ENCODE results near the gene KLHL15.
"Not testable (repeated sequence)": the region's sequence is repeated elsewhere in the genome, so short reads cannot be mapped to it uniquely, and the experiment has no call there.

KLHL15 gene

GRCh38 chrX:24027086-24027485 is at the start of gene KLHL15:
Gene KLHL15 (minus strand): TSS chrX:24027186. CDS start chrX:24006693, 20,493 bp downstream.
- DNase-seq = no peak

DNA sequence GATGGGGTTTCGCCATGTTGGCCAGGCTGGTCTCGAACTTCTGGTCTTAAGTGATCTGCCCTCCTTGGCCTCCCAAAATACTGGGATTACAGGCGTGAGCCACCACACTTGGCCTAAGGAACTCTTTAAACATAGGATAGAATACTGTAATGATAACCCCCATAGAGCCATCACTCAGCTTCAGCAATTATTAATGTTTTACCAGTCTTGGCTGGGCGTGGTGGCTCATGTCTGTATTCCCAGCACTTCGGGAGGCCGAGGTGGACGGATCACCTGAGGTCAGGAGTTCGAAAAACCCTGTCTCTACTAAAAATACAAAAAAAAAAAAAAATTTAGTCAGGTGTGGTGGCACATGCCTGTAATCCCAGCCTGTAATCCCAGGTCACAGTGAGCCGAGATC is 42.9 kb upstream of the KLHL15 start:
- DNase-seq = no peak

- DNase-seq = no peak
Measured at GRCh38 chrX:24063488-24063887, 36.5 kb upstream of the KLHL15 start.

DNA sequence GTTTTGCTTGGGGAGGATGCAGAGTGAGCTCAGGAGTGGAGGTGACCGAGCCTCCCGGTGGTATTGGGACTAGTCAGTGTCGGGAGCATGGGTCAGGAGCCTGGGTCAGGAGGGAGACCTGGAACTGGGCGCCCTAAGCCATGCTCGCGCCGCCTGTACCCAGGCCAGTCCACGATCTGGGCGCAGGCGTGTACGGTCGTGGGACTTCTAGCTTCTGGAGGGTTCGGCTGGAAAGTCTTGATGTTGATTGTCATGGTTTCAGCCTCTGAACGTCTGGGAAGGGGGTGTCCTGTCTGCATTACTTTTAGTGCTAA is 28.0 kb upstream of the KLHL15 start:
- DNase-seq = no peak

- peak; percentile 82 for DNase-seq
Measured at GRCh38 chrX:24054182-24055042, 27.4 kb upstream of the KLHL15 start, which contains the start of gene EIF2S3. Gene EIF2S3 (plus strand): TSS chrX:24054956. CDS start chrX:24054969, 13 bp downstream.

GRCh38 chrX:24050522-24051318 is 23.7 kb upstream of the KLHL15 start:
- not testable (repeated sequence) for DNase-seq

- not testable (repeated sequence) for DNase-seq
Measured at GRCh38 chrX:24049643-24050042, 22.7 kb upstream of the KLHL15 start.

DNA sequence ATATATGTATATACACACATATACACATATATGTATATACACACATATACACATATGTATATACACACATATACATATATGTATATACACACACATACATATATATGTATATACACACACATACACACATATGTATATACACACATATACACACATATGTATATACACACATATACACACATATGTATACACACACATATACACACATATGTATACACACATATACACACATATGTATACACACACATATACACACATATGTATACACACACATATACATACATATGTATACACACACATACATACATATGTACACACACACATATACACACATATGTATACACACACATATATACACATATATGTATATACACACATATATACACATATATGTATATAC is 19.1 kb upstream of the KLHL15 start:
- DNase-seq = not testable (repeated sequence)

GRCh38 chrX:24037729-24038128 is 10.7 kb upstream of the KLHL15 start:
- no peak for DNase-seq

GRCh38 chrX:24034485-24034884 is 7.5 kb upstream of the KLHL15 start:
- no peak for DNase-seq

DNA sequence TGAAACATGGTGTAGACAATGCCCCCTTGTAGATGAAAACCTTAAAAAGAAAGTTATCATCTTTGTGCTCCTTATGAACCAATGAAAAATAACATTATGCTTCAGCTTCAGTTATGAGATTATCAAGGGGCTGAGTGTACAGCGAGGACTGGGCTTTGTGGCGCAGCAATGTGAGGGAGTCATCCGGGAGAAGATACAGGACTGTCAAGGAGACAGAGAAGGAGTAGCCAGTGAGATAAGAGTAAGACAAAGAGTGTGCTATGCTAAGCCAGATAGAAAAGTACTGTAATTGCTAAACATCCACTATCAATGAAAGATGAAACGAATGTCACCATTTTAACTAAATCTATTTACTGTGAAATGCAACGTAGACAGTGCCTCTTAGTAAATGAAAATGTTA is 3.6 kb upstream of the KLHL15 start:
- DNase-seq = no peak

GRCh38 chrX:24027985-24028384 is 999 bp upstream of the KLHL15 start:
- no peak for DNase-seq

DNA sequence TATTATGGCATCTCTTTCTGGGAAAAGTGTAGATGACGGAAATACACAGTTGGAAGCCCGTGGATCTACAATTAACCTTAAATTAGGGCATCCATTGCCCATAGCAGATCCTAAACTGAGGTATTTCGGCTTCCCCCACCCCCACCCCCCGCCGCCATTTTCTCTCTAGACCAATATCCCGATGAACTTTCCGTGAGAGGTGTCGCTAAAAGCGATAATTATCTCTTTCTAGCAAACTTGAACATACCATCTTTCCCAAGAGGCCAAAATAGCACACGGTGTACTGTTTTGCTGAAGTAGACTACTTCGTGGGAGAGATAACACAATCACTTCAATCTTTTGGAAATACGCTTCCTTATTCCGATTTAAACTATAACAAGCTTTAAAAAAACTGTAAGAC is 554 bp downstream of the KLHL15 start:
- no peak for DNase-seq

DNA sequence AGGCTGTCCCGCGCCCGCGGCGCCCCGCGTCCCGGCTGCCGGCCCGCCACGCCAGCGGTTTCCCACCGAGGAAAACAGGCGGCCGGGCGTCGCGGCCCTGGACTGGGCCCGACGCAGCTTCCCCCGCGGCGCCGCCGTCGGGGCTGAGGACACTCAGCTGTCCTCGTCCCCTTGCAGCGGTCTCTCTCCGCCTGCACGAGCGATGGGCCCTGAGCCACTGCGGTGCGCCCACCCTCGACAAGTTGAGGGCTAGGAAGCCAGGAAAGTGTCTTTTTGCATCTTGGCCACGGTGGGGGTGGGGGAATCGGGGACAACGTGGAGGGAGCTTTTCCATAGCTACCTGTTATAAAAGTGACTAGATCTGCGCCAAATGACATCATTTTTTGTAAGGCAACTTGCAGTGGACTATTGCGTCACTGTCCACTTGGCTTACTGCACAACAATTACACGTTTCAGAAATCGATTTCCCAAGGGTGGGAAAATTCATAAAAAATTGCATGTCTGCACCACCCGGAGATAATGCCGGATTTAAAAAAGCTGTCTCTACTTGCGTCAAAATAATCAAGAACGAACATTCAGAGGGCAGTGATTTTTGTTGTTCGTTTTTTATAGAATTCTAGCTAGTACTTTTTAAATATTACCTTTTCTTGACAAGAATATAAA is 1.1 kb downstream of the KLHL15 start:
- peak; percentile 53 for DNase-seq

- DNase-seq = peak; percentile 85
Measured at GRCh38 chrX:24024819-24025740, 1.9 kb downstream of the KLHL15 start.

- no peak for DNase-seq
Measured at GRCh38 chrX:24023972-24024669, 2.9 kb downstream of the KLHL15 start.

- DNase-seq = no peak
Measured at GRCh38 chrX:24023544-24023943, 3.4 kb downstream of the KLHL15 start.

DNA sequence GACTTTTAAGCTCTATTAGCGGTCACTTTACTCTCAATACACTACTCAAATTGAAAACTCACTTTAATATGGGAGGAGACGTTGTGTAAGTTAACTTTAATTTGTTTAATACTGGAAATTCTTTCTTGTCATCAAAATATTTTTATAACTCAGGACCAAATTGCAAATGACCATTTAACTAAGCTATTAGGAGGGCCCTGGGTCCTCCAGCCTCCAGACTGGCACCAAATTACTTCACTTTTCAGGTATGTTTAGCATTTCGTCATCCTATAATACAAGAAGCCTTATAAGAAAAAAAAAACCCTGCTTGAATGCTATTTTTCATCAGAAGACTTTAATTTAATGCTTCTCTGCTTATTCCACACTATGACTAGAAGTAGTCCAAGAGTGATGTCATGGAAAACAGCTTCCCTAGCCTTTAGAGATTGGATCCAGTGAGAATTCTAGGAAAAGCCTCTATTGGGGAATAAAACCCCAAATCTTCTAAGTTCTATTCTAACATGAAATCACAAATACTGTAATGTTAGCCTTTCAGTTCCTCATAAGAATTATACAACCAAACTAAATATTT is 6.6 kb downstream of the KLHL15 start:
- no peak for DNase-seq

DNA sequence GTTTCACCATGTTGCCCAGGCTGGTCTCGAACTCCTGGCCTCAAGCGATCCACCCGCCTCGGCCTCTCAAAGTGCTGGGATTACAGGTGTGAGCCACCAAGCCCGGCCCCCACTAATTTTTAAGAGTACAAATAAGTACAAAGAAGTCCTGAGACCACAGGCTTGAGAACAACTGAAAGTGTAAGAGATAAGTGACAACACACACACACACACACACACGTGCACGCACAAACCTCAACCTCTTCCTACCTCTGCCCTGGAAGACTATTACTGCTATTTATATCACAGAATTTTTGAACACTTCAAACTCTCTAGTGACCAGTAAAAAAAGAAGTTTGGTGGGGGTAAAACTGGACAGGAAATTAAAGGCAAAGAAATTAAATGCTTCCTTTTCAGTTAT is 7.5 kb downstream of the KLHL15 start:
- no peak for DNase-seq

GRCh38 chrX:24018809-24019208 is 8.2 kb downstream of the KLHL15 start:
- no peak for DNase-seq

GRCh38 chrX:24017674-24018073 is 9.3 kb downstream of the KLHL15 start:
- DNase-seq = no peak
